ENCODE measurements around the gene GALNT9. TPM values are rescaled to one million over a fixed set of nuclear protein-coding genes. Genes with fewer than 3 reads are reported as not detected.

Gene GALNT9
- total and polyA plus RNA-seq, 8 donors: 0.15 to 3.1 (median 0.19) TPM; not detected in 5

DNA sequence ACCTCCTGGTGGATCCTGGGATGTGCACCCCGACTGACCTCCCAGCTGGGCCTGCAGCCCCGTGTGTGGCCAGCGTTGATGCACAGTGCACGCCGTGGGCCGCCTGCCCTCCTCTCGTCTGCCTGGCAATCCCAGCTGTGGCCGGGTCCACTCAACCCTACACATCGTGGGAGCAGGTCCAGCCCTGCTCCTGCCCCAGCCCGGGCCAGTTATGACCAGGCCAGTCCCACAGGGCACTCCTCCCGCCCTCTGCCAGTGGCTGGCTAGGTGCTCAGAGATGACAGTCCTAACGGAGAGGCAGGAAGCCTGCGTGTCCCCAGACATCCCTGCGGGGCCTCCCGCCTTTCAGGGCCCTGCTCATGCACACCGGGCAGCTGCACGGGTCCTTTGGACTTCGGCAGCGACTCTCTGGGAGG, 10.8 kb downstream of the GALNT9 start:
- Histone ChIP-seq H3K4me1 (peaks cover 0 to 17% (median 6%) of the 10 kb centered on the region in 4 donors), H3K27me3 (peaks cover 0 to 93% (median 6%) of the 10 kb centered on the region in 3 donors), H3K36me3 (no peaks in the 10 kb centered on the region), H3K4me3 (no peak overlapping the region), H3K27ac (no peak overlapping the region), H3K9me3 (no peaks in the 10 kb centered on the region)
- DNase-seq: no peak
- 76 to 88% (median 82%) methylated on average over 17 to 19 of the region's 19 CpGs for WGBS, 5 donors
- intact Hi-C loops (cut with DNase I; ENCODE audit: low total_unique reads): no loop called here
- TF ChIP-seq EP300 (IDR thresholded peaks at IDR 0.05): no peak
- no peak for TF ChIP-seq POLR2AphosphoS5 (IDR thresholded peaks at IDR 0.05)
- TF ChIP-seq CTCF (IDR thresholded peaks at IDR 0.05): no peak
- TF ChIP-seq POLR2A (IDR thresholded peaks at IDR 0.05): no peak

- peaks cover 0 to 12% (median 4%) of the 10 kb centered on the region in 4 donors for H3K4me1 ChIP-seq
- TF ChIP-seq POLR2A (IDR thresholded peaks at IDR 0.05): no peak
- TF ChIP-seq CTCF (IDR thresholded peaks at IDR 0.05): no peak
- TF ChIP-seq POLR2AphosphoS5 (IDR thresholded peaks at IDR 0.05): no peak
- TF ChIP-seq EP300 (IDR thresholded peaks at IDR 0.05): no peak
- H3K27me3 ChIP-seq: peaks cover 0 to 88% (median 6%) of the 10 kb centered on the region in 3 donors
- no peak for DNase-seq
- intact Hi-C loops (cut with DNase I; ENCODE audit: low total_unique reads): no loop called here
- no peaks in the 10 kb centered on the region for H3K9me3 ChIP-seq
- H3K36me3 ChIP-seq: no peaks in the 10 kb centered on the region
- no peak overlapping the region for H3K27ac ChIP-seq
- WGBS, 5 donors: 80 to 93% (median 89%) methylated on average over 10 of the region's 10 CpGs
- no peak overlapping the region for H3K4me3 ChIP-seq
Measured at GRCh38 chr12:132318135-132318534, 11.3 kb downstream of the GALNT9 start.

DNA sequence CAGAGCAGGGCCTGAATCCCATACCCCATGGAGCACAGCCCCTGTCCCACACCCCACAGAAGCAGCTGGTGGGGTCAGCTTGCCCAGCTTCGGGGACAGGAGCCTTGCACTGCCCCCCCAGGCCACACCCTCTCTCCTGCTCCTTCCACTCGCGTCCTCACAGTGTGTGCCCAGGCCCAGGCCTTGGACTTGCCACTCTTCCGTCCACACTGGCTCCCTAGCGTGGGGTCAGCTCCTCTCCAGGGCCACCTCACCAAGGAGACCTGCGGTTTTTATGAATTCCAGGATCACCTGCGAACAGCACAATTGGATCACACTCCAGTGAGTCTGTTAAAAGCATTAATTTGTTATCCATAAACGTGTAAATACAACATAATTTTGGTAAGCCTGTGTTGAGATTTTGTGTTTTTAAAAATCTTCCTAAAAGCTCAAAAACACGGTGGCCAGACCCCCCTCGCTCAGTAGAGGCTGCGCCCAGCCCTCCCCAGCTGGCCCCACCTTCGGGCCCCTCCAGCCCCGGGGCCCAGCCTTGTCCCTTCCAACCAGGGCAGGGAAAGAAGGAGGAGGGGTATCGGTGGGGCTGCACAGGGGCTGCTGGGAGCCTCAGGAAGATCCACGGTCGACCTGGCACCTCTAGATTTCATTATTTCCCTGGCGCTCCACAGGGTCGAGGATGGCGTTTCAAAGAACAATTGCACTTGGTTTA, 12.0 kb downstream of the GALNT9 start:
- no peak overlapping the region for H3K27ac ChIP-seq
- H3K36me3 ChIP-seq: no peaks in the 10 kb centered on the region
- 68 to 74% (median 71%) methylated on average over 18 to 19 of the region's 19 CpGs for WGBS, 5 donors
- H3K4me3 ChIP-seq: no peak overlapping the region
- no peak for TF ChIP-seq POLR2A (IDR thresholded peaks at IDR 0.05)
- intact Hi-C loops (cut with DNase I; ENCODE audit: low total_unique reads): no loop called here
- H3K9me3 ChIP-seq: peaks cover 1 to 6% (median 4%) of the 10 kb centered on the region in 4 donors
- no peak for DNase-seq
- peaks cover 0 to 81% (median 2%) of the 10 kb centered on the region in 3 donors for H3K27me3 ChIP-seq
- peaks cover 0 to 5% (median under 1%) of the 10 kb centered on the region in 4 donors for H3K4me1 ChIP-seq

DNA sequence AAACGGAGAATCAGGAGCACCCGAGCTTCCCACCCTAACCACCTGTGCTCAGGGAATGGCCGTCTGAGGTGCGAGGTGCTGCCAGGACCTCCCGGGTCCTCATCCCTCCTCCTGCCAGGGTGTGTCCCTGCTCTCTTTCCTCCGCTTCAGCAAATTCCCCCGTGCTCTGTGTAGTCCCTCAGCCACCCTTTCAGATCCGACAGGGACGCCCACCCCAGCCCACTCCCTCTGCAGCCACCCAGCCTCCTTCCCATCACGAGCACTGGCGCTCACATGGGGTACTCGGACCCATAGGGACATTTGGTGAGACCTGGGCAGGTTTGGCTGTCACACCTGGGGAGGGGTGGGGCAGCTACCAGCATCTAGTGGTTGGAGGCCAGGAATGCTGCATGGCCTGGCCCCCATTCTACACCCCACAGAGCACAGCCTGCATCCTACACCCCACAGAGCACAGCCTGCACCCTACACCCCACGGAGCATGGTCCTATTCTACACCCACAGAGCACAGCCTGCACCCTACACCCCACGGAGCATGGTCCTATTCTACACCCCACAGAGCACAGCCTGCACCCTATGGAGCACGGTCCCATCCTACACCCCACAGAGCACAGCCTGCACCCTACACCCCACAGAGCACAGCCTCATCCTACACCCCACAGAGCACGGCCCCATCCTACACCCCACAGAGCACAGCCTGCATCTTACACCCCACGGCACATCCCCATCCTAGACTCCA, 12.7 kb downstream of the GALNT9 start:
- Histone ChIP-seq H3K36me3 (no peaks in the 10 kb centered on the region), H3K4me1 (no peaks in the 10 kb centered on the region), H3K27ac (no peak overlapping the region), H3K9me3 (peaks cover 4 to 13% (median 12%) of the 10 kb centered on the region in 4 donors), H3K4me3 (no peak overlapping the region), H3K27me3 (peaks cover 0 to 74% (median 0%) of the 10 kb centered on the region in 3 donors)
- no peak for TF ChIP-seq CTCF (IDR thresholded peaks at IDR 0.05)
- no peak for TF ChIP-seq POLR2A (IDR thresholded peaks at IDR 0.05)
- no peak for TF ChIP-seq POLR2AphosphoS5 (IDR thresholded peaks at IDR 0.05)
- no peak for TF ChIP-seq EP300 (IDR thresholded peaks at IDR 0.05)
- DNase-seq: no peak
- intact Hi-C loops (cut with DNase I; ENCODE audit: low total_unique reads): no loop called here
- 68 to 75% (median 70%) methylated on average over 16 to 17 of the region's 17 CpGs for WGBS, 5 donors
